SK-N-MC (cell line): ENCODE data around the gene SH3GL3.

Source experiments
- DNase-seq: peaks from one replicate; pipeline ENCODE4 v3.0.0-alpha.2; 2011; ENCODE audit warnings: low read depth, low spot score
- H3K27ac ChIP-seq: fragments of 200-600 bp; sonication (generic); 2 replicates; pipeline ENCODE4 v1.5.1; 2016; ENCODE audit warnings: mixed run types
- H3K36me3 ChIP-seq: fragments of 200-600 bp; sonication (generic); 2 replicates; pipeline ENCODE4 v1.6.1; 2017; ENCODE audit warnings: antibody characterized with exemption, low read length, mixed read lengths; ENCODE audit not compliant: insufficient read depth
- H3K4me3 ChIP-seq: fragments of 200-600 bp; sonication (generic); 2 replicates; pipeline ENCODE4 v1.5.1; 2016
- H3K9ac ChIP-seq: fragments of 200-600 bp; sonication (generic); 2 replicates; pipeline ENCODE4 v1.8.0; 2017; ENCODE audit warnings: mixed run types, mixed read lengths; ENCODE audit not compliant: insufficient read length
- H3K9me3 ChIP-seq: fragments of 200-600 bp; sonication (generic); 2 replicates; pipeline ENCODE4 v1.6.1; 2017; ENCODE audit warnings: low read depth, mild to moderate bottlenecking, antibody characterized with exemption, low read length, moderate library complexity, mixed read lengths
- EZH2 ChIP-seq: fragments of 200-600 bp; sonication (generic); IDR thresholded peaks from one replicate; pipeline ENCODE4 v1.6.1; 2017; ENCODE audit warnings: antibody characterized with exemption
- FOXP2 ChIP-seq: optimal IDR thresholded peaks from 2 replicates; pipeline ENCODE3; 2011; ENCODE audit warnings: mild to moderate bottlenecking, moderate library complexity; ENCODE audit not compliant: insufficient read depth; ENCODE audit errors: extremely low read length, control extremely low read depth
- POLR2AphosphoS5 ChIP-seq: IDR thresholded peaks from 2 replicates; pipeline ENCODE4 v1.6.1; 2012; ENCODE audit warnings: mild to moderate bottlenecking, low read depth, low read length, borderline replicate concordance

Gene SH3GL3

DNA sequence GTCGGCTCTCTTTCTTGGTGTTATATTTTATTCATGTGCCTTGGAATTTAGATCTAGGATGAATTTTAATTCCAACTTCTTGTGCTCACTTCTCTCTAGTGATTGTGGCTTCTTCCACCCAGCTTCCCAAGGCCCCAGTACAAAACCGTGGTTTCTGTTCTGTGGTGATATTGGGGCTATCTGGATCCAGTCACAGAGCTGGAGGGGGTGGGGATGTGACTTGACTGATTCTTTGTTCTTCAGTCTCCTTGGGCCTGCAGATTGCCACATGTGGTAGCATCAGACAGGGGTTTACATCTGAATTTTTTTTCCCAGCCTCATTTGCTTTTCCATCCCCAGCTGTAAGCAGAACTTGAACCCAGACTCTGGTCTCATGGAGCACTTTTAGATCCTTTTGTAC is 108.2 kb downstream of the SH3GL3 start:
- Histone ChIP-seq H3K4me3 (no peak overlapping the region), H3K27ac (no peak overlapping the region), H3K9ac (no peak overlapping the region), H3K9me3 (no peaks in the 10 kb centered on the region), H3K36me3 (no peaks in the 10 kb centered on the region)
- no peak for DNase-seq
- TF ChIP-seq POLR2AphosphoS5 (no peak), FOXP2 (no peak), EZH2 (no peak)

DNA sequence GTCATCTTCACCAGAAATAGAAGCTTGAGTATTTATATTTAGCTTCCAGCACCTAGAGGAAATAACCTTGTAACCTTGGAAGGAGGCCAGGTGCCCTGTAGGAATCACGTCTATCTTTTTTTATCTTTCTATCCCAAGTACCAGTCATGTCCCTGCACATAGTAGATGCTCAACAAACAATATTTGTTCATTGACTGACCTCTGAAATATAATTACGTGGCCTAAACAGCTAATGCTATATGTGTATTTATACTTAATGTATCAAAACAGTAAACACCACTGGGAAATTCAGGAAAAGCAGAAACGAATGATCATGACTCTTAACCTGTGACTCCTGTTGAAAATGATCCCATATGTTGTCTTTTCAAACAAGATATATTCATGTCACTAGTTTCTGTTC is 108.9 kb downstream of the SH3GL3 start:
- H3K36me3 ChIP-seq, result no peaks in the 10 kb centered on the region
- H3K9me3 ChIP-seq, result no peaks in the 10 kb centered on the region
- TF ChIP-seq POLR2AphosphoS5 (no peak), EZH2 (no peak), FOXP2 (no peak)
- DNase-seq, result no peak
- H3K9ac ChIP-seq, result no peak overlapping the region
- no peak overlapping the region for H3K4me3 ChIP-seq
- H3K27ac ChIP-seq, result no peak overlapping the region

DNA sequence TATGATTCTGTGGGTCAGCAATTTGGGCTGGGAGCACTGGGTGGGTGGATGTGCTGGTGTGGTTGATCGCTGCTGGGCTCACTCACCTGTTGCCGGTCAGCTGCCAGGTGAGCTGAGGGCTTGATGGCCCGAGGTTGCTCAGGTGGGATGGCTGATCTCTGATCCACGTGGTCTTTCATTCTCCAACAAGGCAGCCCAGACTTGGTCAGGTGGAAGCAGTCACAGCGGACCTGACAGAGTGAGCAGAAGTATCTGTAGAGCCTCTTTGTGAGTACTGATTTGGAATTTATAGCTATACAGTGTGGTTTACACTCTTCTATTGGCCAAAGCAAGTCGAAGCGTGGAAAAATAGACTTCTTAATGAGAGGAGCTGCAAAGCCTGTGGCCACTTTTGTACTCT is 109.6 kb downstream of the SH3GL3 start:
- TF ChIP-seq FOXP2, result no peak
- no peak for TF ChIP-seq POLR2AphosphoS5
- TF ChIP-seq EZH2, result no peak
- DNase-seq, result no peak
- no peaks in the 10 kb centered on the region for H3K9me3 ChIP-seq
- no peak overlapping the region for H3K4me3 ChIP-seq
- no peak overlapping the region for H3K9ac ChIP-seq
- H3K27ac ChIP-seq, result peak overlapping the region; percentile 63; the same call in 1 of the 2 replicates
- H3K36me3 ChIP-seq, result no peaks in the 10 kb centered on the region

- TF ChIP-seq POLR2AphosphoS5 (no peak), FOXP2 (no peak), EZH2 (no peak)
- no peaks in the 10 kb centered on the region for H3K36me3 ChIP-seq
- DNase-seq, result no peak
- peak overlapping the region; percentile 63 for H3K27ac ChIP-seq
- peak overlapping the region; percentile 11 for H3K9ac ChIP-seq
- no peaks in the 10 kb centered on the region for H3K9me3 ChIP-seq
- peak overlapping the region; percentile 44 for H3K4me3 ChIP-seq
These were observed 111.0 kb downstream of the SH3GL3 start for GRCh38 chr15:83558146-83558545.

GRCh38 chr15:83559310-83559966 is 112.3 kb downstream of the SH3GL3 start:
- no peak overlapping the region for H3K9ac ChIP-seq
- H3K36me3 ChIP-seq, result no peaks in the 10 kb centered on the region
- 0 out of 2 replicates have a peak overlapping the region, but pooled peaks have one; percentile 5 for H3K4me3 ChIP-seq
- H3K27ac ChIP-seq, result peak overlapping the region; percentile 63; the same call in 1 of the 2 replicates
- no peaks in the 10 kb centered on the region for H3K9me3 ChIP-seq
- TF ChIP-seq FOXP2 (no peak), POLR2AphosphoS5 (no peak), EZH2 (no peak)
- peak; percentile 73 for DNase-seq

DNA sequence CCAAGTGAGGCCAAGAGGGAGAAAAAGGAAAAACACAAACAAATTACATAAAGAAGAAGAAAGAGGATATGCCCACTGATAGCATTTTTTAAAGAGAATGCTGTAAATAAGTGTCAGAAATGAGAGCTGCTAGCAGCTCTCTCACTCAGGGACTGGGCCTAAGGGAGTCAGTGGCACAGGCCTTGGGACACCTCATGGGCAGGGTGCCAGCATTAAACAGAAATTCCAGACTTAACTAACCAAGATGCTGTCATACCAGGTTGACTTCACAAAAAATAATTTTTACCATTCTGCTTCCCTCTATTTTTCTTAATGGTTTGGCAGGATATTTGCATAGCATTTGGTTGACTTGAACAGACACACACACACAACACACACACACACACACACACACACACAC is 114.5 kb downstream of the SH3GL3 start:
- no peak overlapping the region for H3K4me3 ChIP-seq
- no peak overlapping the region for H3K9ac ChIP-seq
- TF ChIP-seq POLR2AphosphoS5, result no peak
- TF ChIP-seq EZH2, result no peak
- TF ChIP-seq FOXP2, result no peak
- DNase-seq, result no peak
- H3K27ac ChIP-seq, result peak overlapping the region; percentile 6; the same call in 1 of the 2 replicates
- no peaks in the 10 kb centered on the region for H3K36me3 ChIP-seq
- H3K9me3 ChIP-seq, result no peaks in the 10 kb centered on the region

- H3K36me3 ChIP-seq, result peaks cover 17% of the 10 kb centered on the region
- H3K4me3 ChIP-seq, result no peak overlapping the region
- TF ChIP-seq FOXP2 (no peak), EZH2 (no peak), POLR2AphosphoS5 (no peak)
- H3K9me3 ChIP-seq, result no peaks in the 10 kb centered on the region
- DNase-seq, result no peak
- no peak overlapping the region for H3K27ac ChIP-seq
- no peak overlapping the region for H3K9ac ChIP-seq
These were observed 118.0 kb downstream of the SH3GL3 start for GRCh38 chr15:83565138-83565537.

DNA sequence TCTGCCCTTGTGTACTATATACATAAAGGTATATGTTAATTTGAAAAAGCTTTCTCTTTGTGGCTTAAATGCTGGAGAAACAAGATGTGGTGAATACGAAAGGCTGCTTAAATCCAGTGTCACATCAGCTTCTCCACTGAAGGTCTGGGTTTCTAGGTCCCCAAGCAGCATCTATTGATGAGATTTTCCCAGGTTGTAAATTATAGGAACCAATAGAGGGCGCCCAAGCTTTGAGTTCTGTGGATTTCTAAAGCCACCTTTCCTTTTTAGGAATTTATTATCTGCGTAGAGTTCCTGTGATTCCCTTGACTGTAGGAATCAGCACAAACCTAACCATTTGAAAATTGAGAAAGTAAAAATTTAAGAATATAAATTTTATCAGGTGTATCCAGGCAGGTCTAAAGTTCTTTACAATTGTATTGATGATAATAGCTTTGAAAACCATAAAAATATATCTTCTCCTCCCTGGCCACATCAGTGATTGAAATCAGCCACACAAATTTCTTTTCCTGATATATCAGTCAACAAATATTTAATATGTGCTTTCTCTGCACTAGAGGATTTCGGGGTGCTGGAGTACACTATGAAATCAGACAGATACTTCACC is 118.5 kb downstream of the SH3GL3 start:
- no peak for TF ChIP-seq FOXP2
- no peak for TF ChIP-seq EZH2
- no peak for TF ChIP-seq POLR2AphosphoS5
- Histone ChIP-seq H3K4me3 (no peak overlapping the region), H3K27ac (no peak overlapping the region), H3K9ac (no peak overlapping the region), H3K36me3 (peaks cover 17% of the 10 kb centered on the region), H3K9me3 (no peaks in the 10 kb centered on the region)
- DNase-seq, result no peak
